ENCODE measurements around the gene PTPRR.
A peak's percentile ranks its signal among the peaks of the same experiment; 100 is the strongest.

Gene PTPRR

DNA sequence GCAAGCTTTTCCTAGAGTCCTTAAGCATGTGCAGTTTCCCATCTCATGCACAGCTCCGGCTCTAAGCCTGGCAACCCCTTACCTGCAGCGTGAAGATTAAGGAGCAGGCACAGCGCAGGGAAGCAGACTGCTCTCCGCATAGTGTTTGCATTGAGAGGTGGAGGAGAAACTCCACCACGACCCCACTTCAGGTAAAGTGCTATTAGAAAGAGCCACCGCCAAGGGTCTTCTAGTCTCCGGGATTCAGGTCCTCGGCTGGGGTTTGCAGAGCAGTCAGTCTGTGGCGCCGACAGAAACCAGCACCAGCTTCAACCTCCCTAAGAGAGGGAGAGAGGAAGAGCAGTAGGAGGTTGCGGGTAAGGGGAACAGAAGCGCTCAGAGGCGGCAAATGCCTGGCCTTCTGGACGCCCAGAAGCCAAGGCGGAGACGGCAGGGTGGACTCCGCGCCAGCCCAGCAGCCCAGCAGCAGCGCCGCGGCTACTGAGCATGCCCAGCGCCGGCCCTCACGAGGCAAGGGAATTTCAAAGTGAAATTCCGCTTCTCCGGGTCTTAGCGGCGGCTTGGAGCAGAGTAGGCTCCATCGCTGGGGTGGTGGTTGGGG lies at the start of gene PTPRR:
Gene PTPRR, minus strand, starts transcription at position 488 of the 601 bp plus-strand sequence. Its CDS starts 348 bp downstream, at position 140.
- DNase-seq (ENCODE audit: low read depth): no peak

- peak; percentile 47 for DNase-seq (ENCODE audit: low read depth)
Measured at GRCh38 chr12:70966996-70967790, 46.7 kb upstream of the PTPRR start.

DNA sequence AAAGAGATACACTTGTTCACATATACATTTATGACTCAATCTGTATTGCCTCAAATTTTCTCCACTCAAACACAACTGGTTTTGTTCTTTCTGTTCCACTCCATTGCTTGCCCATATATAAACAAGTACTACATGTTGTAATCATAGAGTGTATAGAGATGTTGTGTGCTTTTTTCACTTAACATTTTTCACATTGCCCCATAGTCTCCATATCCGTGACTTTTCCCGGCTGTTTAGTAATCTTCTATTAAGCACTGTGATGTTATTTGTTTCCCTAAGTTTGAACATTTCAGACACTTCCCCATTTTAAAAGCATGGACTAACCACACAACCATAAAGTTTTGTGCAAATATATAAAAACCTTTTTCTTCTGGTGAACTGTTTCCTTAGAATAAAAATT lies 45.5 kb upstream of the PTPRR start:
- DNase-seq (ENCODE audit: low read depth): no peak

- no peak for DNase-seq (ENCODE audit: low read depth)
Measured at GRCh38 chr12:70964867-70965510, 44.5 kb upstream of the PTPRR start.

- DNase-seq (ENCODE audit: low read depth): no peak
Measured at GRCh38 chr12:70963081-70963660, 42.6 kb upstream of the PTPRR start.

DNA sequence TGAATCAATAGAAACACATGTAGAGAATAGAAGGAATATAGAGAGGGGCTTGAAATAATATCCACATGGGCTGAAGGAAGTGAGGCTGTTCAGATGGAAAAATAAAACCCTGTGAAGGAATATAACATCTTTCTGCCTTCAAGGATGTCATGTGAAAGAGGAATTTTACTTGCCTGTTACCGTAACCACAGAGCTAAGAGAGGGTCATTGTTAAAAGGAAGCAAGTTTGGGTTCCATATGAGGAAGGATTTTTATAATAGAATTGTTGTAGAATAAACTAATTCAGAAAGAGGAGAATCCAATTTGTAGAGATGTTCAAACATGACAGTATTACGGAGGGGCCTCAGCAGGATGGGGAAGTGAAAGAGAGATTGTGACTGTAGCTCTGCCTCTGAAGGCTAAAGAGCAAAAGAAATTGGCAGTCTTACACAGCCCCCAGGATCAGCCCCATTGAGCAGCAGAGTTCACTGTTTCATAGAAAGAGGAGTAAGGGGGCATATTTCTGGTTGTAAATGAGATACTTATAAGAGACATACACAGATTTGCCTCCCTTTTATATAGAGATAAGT lies 41.8 kb upstream of the PTPRR start:
- no peak for DNase-seq (ENCODE audit: low read depth)

GRCh38 chr12:70960484-70960883 lies 39.9 kb upstream of the PTPRR start:
- no peak for DNase-seq (ENCODE audit: low read depth)

GRCh38 chr12:70955415-70955814 lies 34.9 kb upstream of the PTPRR start:
- DNase-seq (ENCODE audit: low read depth): no peak

GRCh38 chr12:70950451-70950850 lies 29.9 kb upstream of the PTPRR start:
- DNase-seq (ENCODE audit: low read depth): no peak

DNA sequence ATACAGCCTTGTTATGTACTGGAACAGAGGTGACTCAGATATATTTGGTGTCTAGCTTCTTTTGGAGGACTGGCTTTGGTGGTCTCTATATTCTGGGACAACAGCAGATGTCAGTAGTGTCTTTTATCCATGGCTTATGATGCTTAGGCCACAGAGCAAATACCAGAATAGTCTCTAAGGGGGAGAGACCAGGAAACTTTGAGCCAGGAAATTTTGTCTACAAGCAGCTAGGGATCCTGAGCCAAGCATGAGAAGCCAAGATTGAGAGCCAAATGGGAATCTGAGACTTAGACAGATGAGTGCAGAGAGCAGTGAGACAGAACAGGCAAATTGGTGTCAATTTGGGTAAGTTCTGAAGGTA lies 28.4 kb upstream of the PTPRR start:
- DNase-seq (ENCODE audit: low read depth): peak; percentile 62

GRCh38 chr12:70948236-70948975 lies 27.9 kb upstream of the PTPRR start:
- no peak for DNase-seq (ENCODE audit: low read depth)

GRCh38 chr12:70936203-70936813 lies 15.8 kb upstream of the PTPRR start:
- no peak for DNase-seq (ENCODE audit: low read depth)

DNA sequence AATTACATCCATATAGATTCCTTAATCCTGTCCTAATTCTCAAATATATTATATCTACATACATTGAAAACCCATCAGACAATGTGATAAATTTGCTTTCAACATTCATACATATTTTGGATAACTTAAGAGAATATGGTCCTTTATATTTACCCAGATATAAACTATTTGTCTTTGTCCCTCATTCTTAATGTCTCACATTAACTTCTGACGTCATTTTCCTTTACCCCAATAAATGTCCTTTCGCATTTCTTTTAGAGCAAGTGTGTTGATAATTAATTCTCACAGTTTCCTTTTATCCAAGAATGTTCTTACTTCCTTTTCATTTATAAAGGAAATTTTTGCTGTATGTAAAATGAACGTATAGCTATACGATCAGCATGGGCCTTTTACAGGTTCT lies 12.6 kb upstream of the PTPRR start:
- DNase-seq (ENCODE audit: low read depth): no peak

DNA sequence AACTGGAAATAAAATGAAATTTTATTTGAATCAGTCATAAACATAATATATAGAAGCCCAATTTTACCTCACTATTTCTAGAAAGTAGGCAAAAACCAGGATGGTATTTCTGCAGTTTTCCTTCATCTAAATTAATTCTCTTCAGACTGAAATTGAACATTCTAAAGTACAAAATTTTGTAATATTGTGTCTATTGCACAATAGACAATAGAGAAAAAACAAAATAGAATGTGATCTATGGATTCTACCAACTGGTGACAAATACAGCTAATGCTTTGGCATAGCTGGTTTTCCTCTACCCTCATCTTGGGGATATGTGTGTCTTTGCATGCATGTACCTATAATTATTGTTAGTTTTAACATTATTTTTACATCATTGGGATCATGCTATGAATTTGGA lies 8.5 kb upstream of the PTPRR start:
- no peak for DNase-seq (ENCODE audit: low read depth)

DNA sequence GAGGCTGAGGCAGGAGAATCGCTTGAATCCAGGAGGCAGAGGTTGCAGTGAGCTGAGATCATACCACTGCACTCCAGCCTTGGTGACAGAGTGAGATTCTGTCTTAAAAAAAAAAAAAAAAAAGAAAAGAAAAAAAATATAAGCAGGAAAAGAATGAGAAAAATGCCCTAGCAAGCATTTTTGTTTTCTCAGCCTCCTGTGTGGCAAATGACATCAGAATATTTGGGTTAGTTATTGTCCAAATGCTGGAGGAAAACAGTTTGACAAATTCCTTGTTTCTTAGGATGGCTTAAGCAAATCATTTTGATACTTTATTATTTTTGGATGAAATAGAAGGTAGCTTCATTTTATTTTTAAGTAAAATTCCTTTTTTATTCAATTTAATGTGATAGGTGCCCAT lies 7.5 kb upstream of the PTPRR start:
- no peak for DNase-seq (ENCODE audit: low read depth)

- DNase-seq (ENCODE audit: low read depth): no peak
Measured at GRCh38 chr12:70927356-70927755, 6.8 kb upstream of the PTPRR start.

DNA sequence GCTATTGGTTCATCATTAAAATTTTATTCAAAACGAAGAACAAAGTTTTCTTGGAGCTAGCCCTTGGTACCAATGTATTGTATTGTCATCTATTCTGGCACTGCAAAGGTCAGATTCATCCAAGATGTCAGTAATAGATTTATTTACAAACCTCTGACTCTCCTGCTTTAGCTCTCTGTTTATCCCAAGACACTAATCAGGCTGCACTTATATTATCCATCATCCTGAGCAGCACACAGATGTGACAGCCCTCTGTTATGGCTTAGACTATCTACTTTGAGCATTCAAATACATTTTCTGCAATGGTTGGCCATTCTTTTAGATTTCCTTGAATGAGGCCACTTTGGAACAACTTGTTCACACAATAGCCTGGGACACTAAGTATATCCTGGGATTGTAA lies 5.0 kb upstream of the PTPRR start:
- DNase-seq (ENCODE audit: low read depth): no peak

- no peak for DNase-seq (ENCODE audit: low read depth)
Measured at GRCh38 chr12:70920891-70921290, 353 bp upstream of the PTPRR start.

DNA sequence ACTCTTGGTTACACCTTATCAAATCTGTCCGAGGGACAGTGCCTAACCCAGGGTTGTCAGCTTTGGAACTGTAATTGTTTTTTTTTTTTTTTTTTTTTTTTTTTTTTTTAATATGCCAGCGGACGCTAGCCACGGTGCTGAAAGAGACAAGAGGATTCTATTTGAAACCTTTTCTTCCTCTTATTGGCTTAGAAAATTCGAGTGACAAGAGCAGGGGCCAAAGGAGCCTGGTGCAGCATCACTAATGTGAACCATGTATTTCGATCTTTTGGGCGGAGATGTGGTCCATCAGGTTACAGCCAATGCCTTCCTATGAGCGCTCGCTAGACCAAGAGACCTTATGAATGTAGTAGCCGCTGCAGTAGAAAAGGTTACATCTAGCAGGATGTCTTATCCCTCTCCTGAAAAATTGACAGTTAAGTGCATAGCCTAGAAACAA lies 922 bp downstream of the PTPRR start:
- DNase-seq (ENCODE audit: low read depth): no peak

DNA sequence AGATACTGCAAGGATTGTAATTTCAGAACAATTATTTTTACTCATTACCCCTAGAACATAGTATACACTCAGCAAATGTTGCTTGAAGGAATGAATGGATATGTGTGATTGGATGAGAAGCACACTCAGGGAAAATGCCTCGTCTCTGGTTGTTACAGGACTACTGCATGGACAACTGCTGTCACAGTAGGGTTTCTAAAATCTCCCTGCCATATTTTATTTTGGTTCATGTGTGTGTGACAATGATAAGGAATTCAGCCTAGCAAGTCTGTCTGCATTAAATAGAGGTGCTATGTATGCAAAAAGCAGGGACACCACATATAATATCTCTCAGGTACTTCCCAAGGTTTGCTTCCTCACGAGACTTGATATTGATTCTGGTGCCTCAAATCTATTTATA lies 1.4 kb downstream of the PTPRR start:
- no peak for DNase-seq (ENCODE audit: low read depth)

DNA sequence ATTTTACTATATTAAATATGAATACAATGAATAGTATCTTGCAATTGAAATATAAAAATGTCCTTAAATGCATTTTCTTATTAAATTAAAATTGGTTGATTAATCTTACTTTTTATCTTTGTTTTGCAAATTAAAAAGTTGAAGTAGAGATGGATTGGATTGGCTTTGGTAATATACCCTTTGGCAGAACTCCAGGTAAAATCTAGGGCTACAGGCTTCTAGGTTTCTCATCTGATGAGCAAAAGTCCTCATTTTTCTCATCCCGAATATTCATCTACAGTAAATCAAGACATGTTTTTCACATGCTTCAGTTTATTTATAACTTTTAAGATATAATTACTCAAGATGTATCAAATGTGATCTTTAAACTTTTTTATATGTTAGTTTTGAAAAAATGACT lies 2.2 kb downstream of the PTPRR start:
- no peak for DNase-seq (ENCODE audit: low read depth)

Data from fibroblast of the conjunctiva (primary cell).